K562 (cell line): ENCODE measurements around the gene PSMA5. TPM values are rescaled to one million over a fixed set of nuclear protein-coding genes. Genes with fewer than 3 reads are reported as not detected.
A peak's percentile ranks its signal among the peaks of the same experiment; 100 is the strongest.

Source experiments
- ARID2 ChIP-seq: fragments of 450-650 bp; IDR thresholded peaks from 2 replicates; pipeline ENCODE4 v1.6.1; 2017; ENCODE audit warnings: antibody characterized with exemption, mild to moderate bottlenecking
- BCLAF1 ChIP-seq, 2 experiments: fragments of 450-650 bp in 1 of 2; IDR thresholded peaks; 2 replicates each; pipeline ENCODE4 v1.6.1; 2011 to 2017; ENCODE audit warnings: low read depth in 2 of 2, antibody characterized with exemption in 1 of 2, borderline replicate concordance in 1 of 2, low read length in 1 of 2, mild to moderate bottlenecking in 1 of 2, mixed read lengths in 1 of 2; ENCODE audit not compliant: control insufficient read depth in 1 of 2
- CREB3L1 ChIP-seq: fragments of 450-650 bp; IDR thresholded peaks from 2 replicates; pipeline ENCODE4 v1.6.1; 2014; ENCODE audit warnings: low read depth, mild to moderate bottlenecking, moderate library complexity, borderline replicate concordance
- E2F1 ChIP-seq: sonication (generic); formaldehyde crosslinking; IDR thresholded peaks from 2 replicates; pipeline ENCODE4 v1.8.1; 2023; ENCODE audit warnings: mild to moderate bottlenecking, missing genetic modification reagents, moderate library complexity
- ELF4 ChIP-seq: fragments of 450-650 bp; formaldehyde crosslinking; IDR thresholded peaks from 2 replicates; pipeline ENCODE4 v1.4.0; 2022; ENCODE audit warnings: missing genetic modification characterization
- FOXP1 ChIP-seq: sonication (generic); formaldehyde crosslinking; IDR thresholded peaks from 2 replicates; pipeline ENCODE4 v1.8.0; 2022; ENCODE audit warnings: mild to moderate bottlenecking, missing genetic modification reagents
- HLTF ChIP-seq: fragments of 450-650 bp; IDR thresholded peaks from 2 replicates; pipeline ENCODE4 v1.6.1; 2016
- LEF1 ChIP-seq: fragments of 450-650 bp; IDR thresholded peaks from 2 replicates; pipeline ENCODE4 v1.6.1; 2016; ENCODE audit warnings: mild to moderate bottlenecking
- MCM5 ChIP-seq: fragments of 450-650 bp; IDR thresholded peaks from 2 replicates; pipeline ENCODE4 v1.6.1; 2016; ENCODE audit warnings: low read depth
- THAP7 ChIP-seq: fragments of 250-450 bp; sonication (Bioruptor Pico); IDR thresholded peaks from 2 replicates; pipeline ENCODE4 v1.5.0; 2021
- ZC3H11A ChIP-seq: IDR thresholded peaks from 2 replicates; pipeline ENCODE4 v1.6.1; 2012; ENCODE audit warnings: low read depth, low read length, improper control_type of control experiment
- ZFPM2 ChIP-seq: fragments of 250-450 bp; sonication (Bioruptor Pico); IDR thresholded peaks from 2 replicates; pipeline ENCODE4 v1.5.1; 2022; ENCODE audit warnings: mild to moderate bottlenecking
- ZNF280B ChIP-seq: fragments of 250-450 bp; sonication (Bioruptor Pico); IDR thresholded peaks from 2 replicates; pipeline ENCODE4 v1.5.1; 2021; ENCODE audit warnings: mild to moderate bottlenecking
- ZNF518B ChIP-seq: fragments of 250-450 bp; sonication (Bioruptor Pico); IDR thresholded peaks from 2 replicates; pipeline ENCODE4 v1.5.0; 2021; ENCODE audit warnings: mild to moderate bottlenecking, moderate library complexity
- ZNF57 ChIP-seq: fragments of 450-650 bp; formaldehyde crosslinking; IDR thresholded peaks from 2 replicates; pipeline ENCODE4 v1.4.0; 2020; ENCODE audit warnings: mild to moderate bottlenecking, moderate library complexity
- polyA plus RNA-seq, 8 experiments: library from polyadenylated mRNA; depleted of rRNA in 4 of 8; stranded (reverse) in 5 of 8; unstranded in 3 of 8; fragments of >200 nt; fragmentation: Nextera tagmentation in 2 of 8; fragmentation: Illumina TruSeq in 1 of 8; extraction: Ambion mirVana in 2 of 8; extraction: Trizol in 1 of 8; gene quantifications; 2 replicates each; pipeline versions ENCODE4 v1.2.1 to v1.2.3, GENCODE V29; 2011 to 2014; ENCODE audit warnings: inconsistent platforms in 1 of 8, missing spikeins in 1 of 8
- total RNA-seq, 7 experiments: library from RNA; depleted of rRNA in 6 of 7; stranded (reverse); fragments of >200 nt in 6 of 7; fragmentation: Illumina TruSeq in 2 of 7; extraction: Trizol in 2 of 7; gene quantifications; 2 replicates each; pipeline versions ENCODE4 v1.2.1 to v1.2.3, GENCODE V29; 2011 to 2021; ENCODE audit warnings: low replicate concordance in 1 of 7

Gene PSMA5
- total and polyA plus RNA-seq, 9 of the 15 experiments (the other 6 are each of a cell fraction or from before 2014, with no cell fraction given) = 82.6 to 542 (median 287) TPM

GRCh38 chr1:109388884-109389637 lies 37.2 kb downstream of the PSMA5 start (continued):
- TF ChIP-seq BCLAF1 (IDR thresholded peaks at IDR 0.05; ENCODE audit: borderline replicate concordance in 1 of 2, control insufficient read depth in 1 of 2, low read depth in 2 of 2, low read length in 1 of 2) (no peak), ZNF57 (CRISPR knock-in tag) (no peak), THAP7 (CRISPR knock-in tag) (no peak), LEF1 (0 out of 2 replicates have a peak, but pooled peaks have one; percentile 38), FOXP1 (peak; percentile 11; the same call in 1 of the 2 replicates), ZFPM2 (no peak), ZNF280B (no peak), ELF4 (CRISPR knock-in tag) (no peak), MCM5 (no peak), ZC3H11A (no peak), ZNF518B (no peak), CREB3L1 (peak; percentile 14; the same call in 1 of the 2 replicates), ARID2 (no peak), HLTF (no peak), E2F1 (no peak)
